Activated CD8-positive, alpha-beta memory T cell treated with anti-CD3 and anti-CD28 coated beads for 24 hours (primary cell): Measurements from ENCODE around the gene HAUS3.
"Not testable (repeated sequence)": the region's sequence is repeated elsewhere in the genome, so short reads cannot be mapped to it uniquely, and the experiment has no call there.

Experiments
- DNase-seq: peaks from one replicate; pipeline ENCODE4 v3.0.0-alpha.2; 2020

The HAUS3 gene

DNA sequence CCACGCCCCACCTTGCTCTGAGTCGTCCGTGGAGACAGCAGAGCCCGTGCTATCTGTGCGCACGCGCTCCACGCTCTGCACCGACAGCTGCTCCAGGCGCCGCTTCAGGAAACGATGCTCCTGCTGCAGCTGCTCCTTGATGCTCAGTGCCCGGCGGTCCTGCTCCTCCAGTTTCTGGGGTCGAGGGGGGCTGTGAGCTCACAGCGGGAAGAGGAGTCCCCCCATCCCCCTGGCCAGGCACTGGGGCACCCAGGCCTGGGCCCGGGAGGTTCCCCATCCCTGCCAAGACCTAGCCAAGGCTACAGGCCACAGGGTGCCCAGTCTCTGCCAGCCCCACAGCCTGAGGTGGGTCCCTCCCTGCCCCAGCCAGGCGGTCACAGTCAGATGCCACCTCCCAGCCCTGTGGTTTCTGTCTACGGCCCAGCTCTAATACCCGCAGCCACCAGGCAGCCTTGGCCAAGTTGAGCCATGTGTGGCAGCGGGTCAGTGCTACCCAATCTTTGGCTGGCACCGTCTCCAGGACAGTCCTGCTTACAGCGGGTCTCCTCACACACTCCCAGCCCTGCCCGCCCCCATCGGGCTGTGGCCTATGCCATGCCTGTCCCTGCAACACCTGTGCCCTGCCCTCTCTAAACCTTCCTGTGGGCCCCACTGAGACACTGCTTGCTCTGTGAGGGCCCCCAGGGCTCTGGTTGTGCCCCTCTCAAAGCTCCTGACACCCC, 9.3 kb upstream of the HAUS3 start:
- peak; percentile 50 for DNase-seq

DNA sequence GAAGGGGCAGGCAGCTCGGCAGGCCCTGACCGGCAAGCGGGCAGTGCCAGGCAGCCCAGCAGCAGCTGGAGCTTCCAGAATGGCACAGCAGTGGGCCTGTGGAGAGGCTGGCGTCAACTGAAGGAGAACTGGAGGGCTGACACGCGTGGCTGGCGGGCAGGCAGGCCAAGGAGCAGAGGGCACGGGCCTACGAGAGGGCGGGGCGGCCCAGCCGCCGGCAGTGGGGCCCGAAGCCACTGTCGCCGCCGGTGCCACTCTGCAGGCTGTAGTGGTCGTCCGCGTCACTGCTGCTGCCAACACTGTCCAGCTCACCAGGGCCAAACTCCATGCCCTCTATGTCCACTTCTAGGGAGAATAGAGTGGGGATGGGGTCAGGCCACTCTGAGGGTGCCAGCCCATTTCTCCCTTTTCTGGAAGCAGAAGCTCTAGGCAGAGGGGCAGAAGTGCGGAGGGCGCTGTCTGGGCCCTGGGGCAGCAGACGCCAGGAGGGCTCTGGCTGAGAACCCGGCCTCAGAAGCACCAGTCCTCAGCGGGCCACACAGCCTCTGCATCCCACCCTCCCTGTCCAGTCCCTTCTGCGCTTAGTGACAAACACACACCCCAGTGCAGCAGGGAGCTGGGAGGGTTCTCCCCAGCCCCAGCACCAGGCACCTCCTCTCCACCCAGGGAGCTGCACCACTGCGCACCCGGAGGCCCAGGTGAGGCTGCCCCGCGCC, 8.6 kb upstream of the HAUS3 start:
- DNase-seq = no peak

DNA sequence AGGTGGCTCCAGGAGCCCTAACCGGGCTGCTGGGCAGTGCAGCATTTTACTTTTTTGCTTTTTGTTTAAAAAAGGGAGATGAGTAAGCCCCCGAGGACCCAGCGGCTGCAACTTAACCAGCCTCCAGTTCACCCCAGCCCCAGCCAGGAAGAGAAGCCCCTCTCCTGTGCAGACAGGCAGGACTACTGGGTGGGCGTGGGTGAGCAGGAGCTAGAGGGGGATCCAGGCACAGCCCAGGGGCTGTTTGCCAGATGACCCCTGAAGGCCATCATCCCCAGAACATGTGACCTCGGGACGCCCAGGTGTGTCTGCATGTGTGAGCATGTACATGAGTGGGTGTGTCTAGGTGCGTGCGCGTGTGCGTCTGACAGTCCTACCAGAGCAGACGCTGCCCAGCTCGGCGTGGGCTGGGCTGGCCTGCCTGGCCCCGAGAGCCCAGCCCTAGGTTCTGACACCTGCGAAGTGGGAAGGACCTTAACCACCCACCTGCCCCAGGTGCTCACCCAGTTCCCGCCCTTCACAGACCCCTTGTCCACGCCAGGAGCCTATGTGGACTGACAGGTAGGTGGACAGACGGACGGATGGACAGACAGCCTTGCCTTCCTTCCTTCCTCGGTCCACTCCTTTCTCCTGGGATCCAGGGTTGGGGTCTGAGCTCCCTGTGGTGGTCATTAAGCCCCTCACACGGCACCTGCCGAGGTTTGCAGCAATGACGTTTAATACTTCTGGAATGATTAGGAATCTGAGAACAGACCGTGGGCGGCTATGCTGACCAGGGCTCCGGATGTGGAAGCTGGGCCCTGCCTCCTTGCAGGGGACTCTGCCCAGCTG, 7.8 kb upstream of the HAUS3 start:
- no peak for DNase-seq

DNA sequence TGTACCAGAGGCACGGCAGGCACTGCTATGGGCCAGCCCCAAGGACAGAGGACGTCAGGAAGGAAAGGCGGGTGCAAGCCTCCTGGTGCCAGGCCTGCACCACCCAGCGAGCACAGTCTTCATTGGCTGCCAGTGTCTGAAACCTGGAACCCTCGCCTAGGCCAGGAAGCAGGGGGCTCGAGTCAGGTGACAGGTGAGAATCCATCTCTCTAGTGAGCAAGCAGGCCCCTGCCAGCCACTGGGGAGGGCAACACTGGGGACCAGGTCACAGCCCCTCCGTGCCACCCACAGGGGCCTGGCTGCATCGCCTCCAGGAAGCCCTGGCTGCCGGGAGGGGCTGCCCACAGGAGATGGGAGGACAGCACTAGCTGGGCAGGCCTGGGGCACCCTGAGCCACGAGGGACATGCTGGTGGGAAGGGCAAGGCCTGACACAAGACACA, 6.9 kb upstream of the HAUS3 start:
- DNase-seq = no peak

DNA sequence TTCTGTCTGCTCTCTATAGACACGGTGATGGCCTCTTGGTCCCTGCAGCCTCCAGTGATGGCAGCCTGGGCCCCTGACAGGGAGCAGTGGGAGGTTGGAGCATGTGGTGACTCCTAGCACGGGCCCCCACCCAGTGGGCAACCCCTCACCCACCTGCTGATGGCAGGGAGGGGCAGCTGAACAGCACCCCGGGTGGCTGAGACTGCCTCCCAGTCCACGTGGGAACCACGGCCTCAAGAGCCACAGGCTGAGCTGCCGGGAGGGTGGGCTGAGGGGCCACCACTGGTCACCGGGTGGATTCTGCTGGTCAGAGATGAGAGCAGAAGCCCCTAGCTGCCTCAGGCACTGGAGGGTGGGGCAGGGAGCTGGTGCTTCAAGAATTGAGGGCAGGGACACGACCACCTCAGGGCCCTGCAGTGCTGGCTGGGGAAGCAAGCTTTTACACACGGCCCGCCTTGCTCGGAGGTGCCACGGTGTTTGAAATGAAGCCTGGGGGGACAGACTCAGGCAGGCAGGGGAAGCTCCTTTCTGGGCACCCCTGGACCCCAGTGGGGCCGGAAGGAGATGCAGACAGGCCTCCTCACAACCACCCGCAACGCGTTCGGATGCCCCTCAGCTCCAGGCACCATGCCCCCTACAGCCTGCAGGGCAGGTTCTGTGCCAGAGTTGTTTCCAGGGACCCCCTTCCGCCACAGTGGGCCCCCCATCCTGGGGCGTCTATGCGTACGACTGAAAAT, 6.3 kb upstream of the HAUS3 start:
- no peak for DNase-seq

DNA sequence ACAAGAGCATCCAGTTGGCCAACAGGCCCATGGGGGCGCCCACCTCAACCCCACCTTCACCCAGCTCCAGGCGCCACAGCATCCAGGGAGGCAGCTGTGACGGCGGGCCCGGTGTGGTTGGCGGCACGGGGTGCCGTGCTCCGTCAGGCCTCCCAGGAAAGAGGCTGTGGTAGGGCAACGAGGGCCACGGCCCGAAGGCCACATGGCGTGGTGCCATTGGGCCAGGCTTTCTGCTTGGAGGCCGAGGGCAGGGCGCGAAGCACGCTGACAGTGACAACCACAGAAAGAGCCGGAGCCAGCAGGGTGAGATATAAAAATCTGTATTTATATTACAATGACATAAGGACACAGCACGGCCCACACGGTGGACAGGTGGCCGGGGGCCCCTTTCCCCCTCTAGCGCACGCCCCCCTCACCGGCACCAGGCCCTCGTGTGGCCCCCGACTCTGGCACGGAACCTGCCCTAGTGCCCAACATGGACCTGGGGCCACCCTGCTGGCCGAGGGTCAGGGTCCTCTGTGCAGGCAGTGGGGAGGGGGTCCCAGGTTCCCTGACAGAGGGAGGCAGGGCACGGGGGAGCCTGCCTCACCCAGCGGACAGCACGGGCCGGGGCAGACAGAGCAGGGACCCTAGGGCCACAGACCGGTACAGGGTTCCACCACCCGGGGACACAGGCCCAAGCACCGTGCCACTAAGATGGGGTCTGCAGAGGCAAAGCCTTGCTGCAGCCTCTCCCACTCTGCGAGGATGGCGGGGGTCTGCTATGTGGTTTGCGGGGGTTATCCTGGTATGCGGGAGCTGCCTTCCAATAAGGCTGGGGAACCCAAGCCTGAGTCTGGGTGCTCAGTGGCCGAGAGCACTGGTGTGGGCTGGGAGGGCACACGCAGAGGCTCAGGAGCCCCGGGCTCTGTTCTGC, 5.5 kb upstream of the HAUS3 start:
- DNase-seq = no peak

DNA sequence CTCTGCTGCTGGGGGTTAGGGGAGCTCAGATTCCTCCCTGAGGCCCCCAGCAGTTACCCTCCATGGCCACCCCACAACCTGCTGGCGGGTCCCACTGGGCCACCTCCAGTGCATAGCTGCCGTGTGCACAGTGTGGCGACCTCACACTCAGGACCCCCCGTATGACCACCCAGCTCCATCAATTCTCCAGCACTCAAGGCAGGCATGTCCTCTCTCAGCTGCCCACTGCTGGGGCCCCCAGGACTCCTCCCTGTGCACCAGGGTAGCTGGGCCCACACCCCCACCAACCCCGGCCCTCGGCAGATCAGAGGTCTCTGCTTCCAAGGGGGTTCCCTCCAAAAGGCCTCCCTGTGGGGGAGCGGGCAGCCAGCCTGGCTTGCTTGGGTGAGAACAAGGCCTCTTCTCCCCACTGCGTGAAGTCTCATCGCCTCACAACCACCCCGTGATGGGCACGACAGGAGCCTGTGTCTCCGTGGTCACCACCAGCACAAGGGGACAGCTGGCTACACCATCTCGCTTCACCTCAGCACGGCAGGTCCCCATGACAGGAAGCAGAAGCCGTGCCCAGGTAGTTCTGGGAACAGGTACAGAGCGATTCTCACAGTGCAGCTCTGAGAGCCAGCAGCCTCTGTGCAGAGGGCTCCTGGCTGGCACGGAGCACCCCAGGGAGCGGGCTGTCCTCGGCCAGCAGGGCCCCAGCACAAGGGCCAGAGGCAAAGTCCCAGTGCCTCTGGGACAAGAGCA, 4.6 kb upstream of the HAUS3 start:
- DNase-seq = no peak

DNA sequence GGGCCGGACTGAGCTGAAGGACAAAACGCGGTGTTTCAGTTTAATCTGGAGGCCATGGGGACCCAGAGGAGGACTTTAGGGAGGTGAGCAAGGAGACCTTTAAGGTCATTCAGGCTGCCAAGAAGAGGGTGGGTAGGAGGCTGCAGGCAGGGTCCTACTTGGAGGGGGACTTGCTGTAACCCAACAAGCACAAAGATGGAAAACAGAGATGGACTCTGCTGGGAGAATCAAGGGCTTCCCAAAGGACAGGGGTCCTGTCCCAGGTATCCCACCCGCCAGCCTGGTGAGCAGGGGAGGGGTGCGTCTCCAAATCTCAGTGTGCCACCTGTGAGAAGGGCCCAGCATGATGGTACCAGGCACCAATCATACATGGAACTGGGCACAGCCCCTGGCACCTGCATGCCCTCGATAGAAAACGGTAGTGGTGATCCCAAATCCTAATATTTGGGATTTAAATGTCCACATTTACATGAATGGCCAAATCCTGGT, 3.9 kb upstream of the HAUS3 start:
- no peak for DNase-seq

DNA sequence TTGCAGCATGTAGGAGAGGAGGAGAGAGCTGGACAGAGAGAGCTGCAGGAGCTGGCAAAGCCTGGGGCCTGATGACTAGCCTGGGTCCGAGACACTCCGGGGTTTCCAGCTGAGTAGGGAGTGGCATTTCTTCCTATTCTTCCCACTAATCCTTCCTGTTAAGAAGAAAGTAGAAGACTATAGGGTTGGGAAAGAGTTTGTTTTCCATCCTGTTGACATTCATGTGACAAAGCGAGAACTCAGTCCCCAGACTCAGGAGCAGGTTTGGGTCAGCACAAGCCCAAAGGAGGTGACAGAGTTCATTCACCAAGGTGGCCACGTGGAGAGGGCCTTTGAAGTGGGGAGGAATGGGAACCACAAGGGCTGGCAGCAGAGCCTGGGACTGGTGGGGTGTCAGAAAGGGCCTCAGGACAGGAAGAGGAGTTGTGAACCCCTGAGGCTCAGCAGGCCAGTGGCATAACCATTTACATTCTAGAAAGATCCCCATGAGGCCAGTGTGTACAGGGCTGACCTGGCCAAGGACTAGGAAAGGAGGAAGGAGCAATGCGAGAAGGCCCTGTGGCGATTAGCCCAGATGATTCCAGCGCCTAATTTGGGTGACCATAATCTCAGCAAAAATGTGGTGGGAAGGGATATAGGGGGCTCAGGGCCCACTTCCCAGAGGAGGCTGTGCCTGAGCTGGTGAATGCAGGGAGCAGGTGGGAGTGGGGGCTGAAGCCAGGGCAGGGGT, 3.3 kb upstream of the HAUS3 start:
- no peak for DNase-seq

DNA sequence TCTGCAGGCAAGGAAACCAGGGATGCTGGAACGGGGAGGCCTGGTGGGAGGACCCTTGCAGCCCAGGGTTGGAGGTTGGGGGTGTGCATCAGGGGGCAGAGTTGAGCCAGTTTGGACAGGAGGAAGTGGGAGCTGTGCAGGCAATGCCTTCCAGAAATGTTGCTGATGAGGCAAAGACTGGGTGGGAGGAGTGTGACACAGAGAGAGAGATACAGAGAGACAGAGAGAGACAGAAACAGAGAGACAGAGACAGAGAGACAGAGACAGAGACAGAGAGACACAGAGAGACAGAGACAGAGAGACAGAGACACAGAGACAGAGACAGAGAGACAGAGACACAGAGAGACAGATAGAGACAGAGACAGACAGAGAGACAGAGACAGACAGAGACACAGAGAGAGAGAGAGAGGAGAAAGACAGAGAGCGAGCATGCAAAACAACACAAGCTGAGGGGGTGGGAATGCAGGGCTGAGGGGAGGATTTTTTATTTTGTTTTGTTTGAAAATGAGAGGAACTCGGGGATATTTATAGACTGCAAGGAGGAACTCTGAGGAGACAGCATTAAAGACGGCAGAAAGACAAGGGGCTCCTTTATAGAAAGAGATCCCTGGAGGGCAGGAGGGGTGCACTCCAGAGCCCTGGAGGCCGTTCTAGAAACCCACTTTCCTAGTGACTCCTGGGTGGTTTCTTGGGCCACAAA, 1.9 kb upstream of the HAUS3 start:
- DNase-seq = peak; percentile 57

DNA sequence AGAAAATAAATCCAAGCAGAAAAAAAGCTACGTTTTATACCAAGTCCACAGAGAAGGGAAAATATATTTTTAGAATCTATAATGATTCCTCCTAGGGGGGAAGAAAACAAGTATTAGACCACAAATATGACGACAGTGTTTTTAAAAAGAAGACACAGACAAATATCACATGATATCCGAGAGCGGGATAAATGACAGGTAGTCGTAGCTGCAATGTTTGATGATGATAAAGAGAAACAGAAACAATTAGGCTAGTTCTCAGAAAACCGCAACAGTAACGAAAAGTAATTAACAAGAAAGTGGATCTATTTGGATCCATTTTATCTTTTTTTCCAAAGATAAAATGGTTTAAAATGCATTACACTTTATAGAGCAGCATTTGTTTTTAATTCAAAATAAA, 918 bp downstream of the HAUS3 start:
- DNase-seq = no peak

DNA sequence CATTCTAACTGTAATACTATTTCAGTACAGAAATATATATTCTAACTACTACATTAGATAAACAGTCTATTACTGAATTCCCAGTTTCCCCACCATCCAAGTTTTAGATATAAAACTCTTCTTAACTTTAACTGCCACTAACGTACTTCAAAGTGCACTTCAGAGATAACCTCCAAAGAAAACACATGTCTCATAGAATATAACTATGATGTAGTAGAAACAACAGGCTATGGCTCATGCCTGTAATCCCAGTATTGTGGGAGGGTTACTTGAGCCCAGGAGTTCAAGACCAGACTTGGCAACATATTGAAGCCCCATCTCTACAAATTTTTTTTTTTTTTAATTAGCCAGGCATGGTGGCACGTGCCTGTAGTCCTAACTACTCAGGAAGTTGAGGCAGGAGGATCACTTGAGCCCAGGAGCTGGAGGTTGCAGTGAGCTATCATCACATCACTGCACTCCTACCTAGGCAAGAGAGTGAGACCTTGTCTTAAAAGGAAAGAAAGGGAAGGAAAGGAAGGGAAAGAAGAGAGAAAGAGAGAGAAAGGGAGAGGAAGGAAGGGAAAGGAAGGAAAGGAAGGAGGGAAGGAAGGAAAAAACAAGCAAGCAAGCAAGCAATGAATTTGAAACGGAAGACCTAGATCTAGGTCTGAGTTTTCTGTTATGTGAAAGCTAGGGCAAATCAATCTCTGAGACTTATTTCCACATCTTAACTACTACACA, 4.8 kb downstream of the HAUS3 start:
- DNase-seq = no peak

DNA sequence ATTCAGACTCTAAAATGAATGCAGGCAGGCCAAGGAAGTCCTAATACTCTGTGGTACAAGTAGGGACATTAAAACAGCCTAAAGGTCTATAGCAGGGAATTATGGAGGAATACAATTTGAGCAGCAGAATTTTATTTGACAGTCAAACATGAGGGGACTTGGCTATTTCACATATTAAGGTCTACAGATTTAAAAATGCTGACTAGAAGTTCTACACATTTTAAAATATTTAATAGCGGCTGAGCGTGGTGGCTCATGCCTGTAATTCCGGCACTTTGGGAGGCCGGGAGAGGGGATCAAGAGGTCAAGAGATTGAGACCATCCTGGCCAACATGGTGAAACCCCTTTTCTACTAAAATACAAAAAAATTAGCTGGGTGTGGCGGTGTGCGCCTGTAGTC, 10.8 kb downstream of the HAUS3 start:
- no peak for DNase-seq

DNA sequence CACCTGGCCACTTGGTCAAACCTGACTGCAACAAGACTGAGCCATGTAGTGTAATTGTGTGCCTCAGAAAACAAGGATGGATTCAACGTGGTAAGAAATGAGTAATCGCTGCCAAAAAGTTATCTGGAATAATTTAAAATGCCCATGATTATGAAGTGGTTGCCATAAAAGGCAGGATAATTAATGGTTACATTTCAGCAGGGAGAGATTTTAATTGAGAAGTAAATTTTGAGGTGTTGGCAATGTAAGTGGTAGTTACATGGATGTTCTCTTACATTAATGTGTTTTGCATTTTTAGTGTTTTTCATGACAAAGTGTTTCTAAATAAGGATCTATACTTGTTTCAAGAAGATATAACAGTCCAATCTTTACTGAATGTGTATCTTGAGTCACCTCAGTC, 15.7 kb downstream of the HAUS3 start:
- DNase-seq = no peak

DNA sequence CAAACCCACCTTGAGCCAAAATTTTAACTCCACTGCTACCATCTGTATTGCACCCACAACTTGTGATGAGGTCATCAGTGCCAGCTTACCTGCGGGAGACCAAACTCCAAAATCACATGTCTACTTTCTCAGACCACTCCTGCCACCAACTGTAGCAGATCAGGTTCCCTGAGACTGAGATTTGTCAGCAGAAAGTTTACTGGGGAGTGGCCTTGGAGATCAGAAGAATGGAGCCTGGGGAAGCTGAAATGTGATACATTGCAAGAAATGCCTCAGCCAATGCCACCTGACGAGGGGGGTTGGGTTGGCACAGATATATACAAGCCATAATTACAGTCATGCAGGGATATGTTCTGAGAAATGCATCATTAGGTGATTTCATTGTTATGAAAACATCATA, 19.1 kb downstream of the HAUS3 start:
- DNase-seq = no peak

DNA sequence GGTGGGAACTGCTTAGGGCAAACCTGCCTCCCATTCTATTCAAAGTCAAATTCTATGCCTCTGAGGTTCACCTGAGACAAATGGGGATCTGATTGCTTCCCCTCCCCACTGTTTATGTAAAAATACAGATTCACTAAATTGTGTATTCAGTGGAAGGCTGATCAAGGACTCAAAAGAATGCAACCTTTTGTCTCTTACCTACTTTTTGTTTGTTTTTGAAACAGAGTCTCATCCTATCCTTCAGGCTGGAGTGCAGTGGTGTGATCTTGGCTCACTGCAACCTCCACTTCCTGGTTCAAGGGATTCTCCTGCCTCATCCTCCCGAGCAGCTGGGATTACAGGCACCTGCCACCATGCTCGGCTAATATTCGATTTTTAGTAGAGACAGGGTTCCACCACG, 20.5 kb downstream of the HAUS3 start:
- not testable (repeated sequence) for DNase-seq

DNA sequence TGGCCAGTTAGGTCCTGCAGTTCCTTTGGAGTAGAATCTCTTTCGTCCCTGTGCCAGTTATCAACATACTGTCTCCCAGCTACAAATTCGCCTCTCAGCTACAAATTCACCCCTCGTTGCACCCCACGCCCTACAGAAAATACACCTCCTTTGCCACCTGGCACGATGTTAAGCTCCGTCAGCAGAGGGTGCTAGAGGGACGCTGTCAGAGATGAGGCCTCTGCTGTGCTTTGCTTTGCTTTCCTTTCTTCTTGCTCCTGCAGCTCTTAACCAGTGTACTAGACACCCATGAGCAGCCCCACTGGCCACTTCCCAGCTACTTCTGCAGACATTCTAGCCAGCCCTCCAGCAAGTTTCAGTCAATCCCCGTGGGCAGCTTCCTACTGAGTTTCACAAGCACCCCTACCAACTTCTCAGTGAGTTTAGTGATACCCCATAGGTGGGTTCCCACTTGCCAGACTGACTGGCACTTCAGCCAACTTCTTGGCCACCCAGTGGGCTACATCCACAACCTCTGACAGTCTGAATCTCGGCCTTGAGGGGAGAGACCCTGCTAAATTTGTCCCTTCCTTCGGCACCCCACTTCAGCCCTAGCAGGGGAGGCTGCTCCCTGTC, 21.8 kb downstream of the HAUS3 start:
- DNase-seq = peak; percentile 90

DNA sequence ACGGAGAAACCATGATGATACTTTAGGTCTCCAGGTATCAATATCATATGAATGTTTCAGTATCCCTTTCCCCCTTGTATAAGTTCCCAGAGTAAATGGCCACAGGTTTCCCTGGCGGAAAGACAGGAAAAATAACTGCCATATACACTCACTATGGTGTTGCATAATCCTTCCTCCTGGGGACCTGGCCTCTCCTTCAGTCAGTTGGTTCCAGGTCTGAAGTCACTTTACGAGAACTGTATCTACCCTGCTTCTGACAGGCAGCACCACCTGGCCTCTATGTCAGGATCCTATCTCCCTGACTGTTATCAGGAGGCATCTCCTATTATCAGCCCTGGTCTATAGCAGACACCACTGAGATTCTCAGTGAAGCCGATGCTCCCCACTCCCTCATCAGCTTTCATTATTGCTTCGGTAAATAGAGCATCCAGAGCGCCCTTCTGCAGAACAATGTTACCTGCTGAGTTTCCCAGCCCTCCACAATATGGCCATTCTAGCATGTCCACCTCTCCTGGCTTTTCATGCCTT, 22.6 kb downstream of the HAUS3 start:
- no peak for DNase-seq
